Colonic mucosa (tissue), 4 donors: ENCODE results near the gene SNAI1. TPM values are rescaled to one million over a fixed set of nuclear protein-coding genes. Genes with fewer than 3 reads are reported as not detected.

ENCODE experiments used
- DNase-seq: peaks from one replicate; pipeline ENCODE4 v3.0.0-alpha.2; 2020
- H3K27ac ChIP-seq: fragments of 200-600 bp; one replicate; pipeline ENCODE4 v1.8.0; 2021
- H3K27me3 ChIP-seq: fragments of 200-600 bp; one replicate; pipeline ENCODE4 v1.8.0; 2021
- H3K36me3 ChIP-seq: fragments of 200-600 bp; one replicate; pipeline ENCODE4 v1.8.0; 2021
- H3K4me1 ChIP-seq: fragments of 200-600 bp; one replicate; pipeline ENCODE4 v1.8.0; 2021; ENCODE audit warnings: mild to moderate bottlenecking
- H3K4me3 ChIP-seq: fragments of 200-600 bp; one replicate; pipeline ENCODE4 v1.8.0; 2021
- H3K9ac ChIP-seq, 2 donors: one replicate each; pipeline ENCODE4 v1.7.0; 2013; ENCODE audit warnings: control low read depth in 2 of 2, low read depth in 2 of 2, low read length in 2 of 2
- H3K9me3 ChIP-seq: fragments of 200-600 bp; one replicate; pipeline ENCODE4 v1.8.0; 2021
- intact Hi-C: fragments of 100-400 bp; cut with DNase I; formaldehyde crosslinking; loops from one replicate; pipeline ENCODE4 v1.14.1; 2022
- total RNA-seq, 2 donors: library from RNA; stranded (reverse); fragmentation: NEBNext Ultra II Directional in 1 of 2; extraction: Animal tissue kit (Norgen Biotek cat#: 25700) in 1 of 2; gene quantifications; one replicate each; pipeline ENCODE4 v1.2.1, GENCODE V29; 2021
- TF ChIP-seq, protein P1 (sequence below): fragments of 200-600 bp; IDR thresholded peaks from one replicate; pipeline ENCODE4 v1.8.0; 2022; ENCODE audit warnings: antibody characterized with exemption, mild to moderate bottlenecking
- donor health status: healthy.
- donor health status: DM: no; HTN: no; CAD: no.
- donor health status: DM: no; HTN: no; CAD: no.

SNAI1 gene
- total RNA-seq, 2 donors from 2014 or later: 0.59 to 4.5 TPM

DNA sequence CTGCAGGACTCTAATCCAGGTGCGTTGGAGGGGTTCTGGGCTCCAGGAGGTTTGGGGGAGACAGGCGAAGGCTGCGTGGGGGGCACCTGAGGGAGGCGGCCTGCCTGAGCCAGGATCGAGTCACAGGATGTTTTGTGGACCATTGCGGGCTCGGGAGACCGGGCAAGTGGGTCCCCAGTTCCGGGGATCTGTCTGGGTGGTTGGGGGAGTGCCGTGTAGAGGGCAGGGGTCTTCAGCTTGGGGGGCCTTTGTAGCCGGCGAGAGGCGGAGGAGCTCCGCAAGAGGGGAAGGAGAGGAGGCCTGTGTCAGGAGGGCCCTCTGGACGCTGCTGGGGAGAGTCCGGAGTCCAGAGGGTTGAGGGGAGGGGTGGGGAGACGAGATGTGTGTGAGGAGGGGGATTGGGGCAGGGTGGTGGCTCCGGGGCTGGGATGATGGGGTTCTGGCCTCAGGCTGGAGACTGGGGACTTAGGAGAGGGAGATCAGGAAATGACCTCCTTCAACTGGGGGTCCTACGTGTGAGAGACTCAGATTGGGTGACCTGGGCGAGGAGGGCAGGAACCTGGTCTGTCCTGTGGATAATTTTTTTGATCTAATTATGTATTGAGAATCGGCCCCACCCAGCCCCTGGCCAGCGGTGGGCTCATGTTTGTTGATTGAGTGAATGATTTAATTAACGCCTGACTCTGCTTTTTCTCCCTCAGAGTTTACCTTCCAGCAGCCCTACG lies 505 bp downstream of the SNAI1 start:
- peak overlapping the region; percentile 61 to 80 for H3K9ac ChIP-seq
- no peaks in the 10 kb centered on the region for H3K36me3 ChIP-seq
- TF ChIP-seq, protein P1, sequence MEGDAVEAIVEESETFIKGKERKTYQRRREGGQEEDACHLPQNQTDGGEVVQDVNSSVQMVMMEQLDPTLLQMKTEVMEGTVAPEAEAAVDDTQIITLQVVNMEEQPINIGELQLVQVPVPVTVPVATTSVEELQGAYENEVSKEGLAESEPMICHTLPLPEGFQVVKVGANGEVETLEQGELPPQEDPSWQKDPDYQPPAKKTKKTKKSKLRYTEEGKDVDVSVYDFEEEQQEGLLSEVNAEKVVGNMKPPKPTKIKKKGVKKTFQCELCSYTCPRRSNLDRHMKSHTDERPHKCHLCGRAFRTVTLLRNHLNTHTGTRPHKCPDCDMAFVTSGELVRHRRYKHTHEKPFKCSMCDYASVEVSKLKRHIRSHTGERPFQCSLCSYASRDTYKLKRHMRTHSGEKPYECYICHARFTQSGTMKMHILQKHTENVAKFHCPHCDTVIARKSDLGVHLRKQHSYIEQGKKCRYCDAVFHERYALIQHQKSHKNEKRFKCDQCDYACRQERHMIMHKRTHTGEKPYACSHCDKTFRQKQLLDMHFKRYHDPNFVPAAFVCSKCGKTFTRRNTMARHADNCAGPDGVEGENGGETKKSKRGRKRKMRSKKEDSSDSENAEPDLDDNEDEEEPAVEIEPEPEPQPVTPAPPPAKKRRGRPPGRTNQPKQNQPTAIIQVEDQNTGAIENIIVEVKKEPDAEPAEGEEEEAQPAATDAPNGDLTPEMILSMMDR: no peak
- no peak for DNase-seq
- H3K4me3 ChIP-seq: peak overlapping the region; percentile 41
- no peaks in the 10 kb centered on the region for H3K9me3 ChIP-seq
- no peaks in the 10 kb centered on the region for H3K27me3 ChIP-seq
- peaks cover 14% of the 10 kb centered on the region for H3K4me1 ChIP-seq
- intact Hi-C loops: loop anchor here (5.0 kb wide), 1 partner anchor 194 kb away; no protein-coding TSS in a partner anchor
- H3K27ac ChIP-seq: no peak overlapping the region

DNA sequence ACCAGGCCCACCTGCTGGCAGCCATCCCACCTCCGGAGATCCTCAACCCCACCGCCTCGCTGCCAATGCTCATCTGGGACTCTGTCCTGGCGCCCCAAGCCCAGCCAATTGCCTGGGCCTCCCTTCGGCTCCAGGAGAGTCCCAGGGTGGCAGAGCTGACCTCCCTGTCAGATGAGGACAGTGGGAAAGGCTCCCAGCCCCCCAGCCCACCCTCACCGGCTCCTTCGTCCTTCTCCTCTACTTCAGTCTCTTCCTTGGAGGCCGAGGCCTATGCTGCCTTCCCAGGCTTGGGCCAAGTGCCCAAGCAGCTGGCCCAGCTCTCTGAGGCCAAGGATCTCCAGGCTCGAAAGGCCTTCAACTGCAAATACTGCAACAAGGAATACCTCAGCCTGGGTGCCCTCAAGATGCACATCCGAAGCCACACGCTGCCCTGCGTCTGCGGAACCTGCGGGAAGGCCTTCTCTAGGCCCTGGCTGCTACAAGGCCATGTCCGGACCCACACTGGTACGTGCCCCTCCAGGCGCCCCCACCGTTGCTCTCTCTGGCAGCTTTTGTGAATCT lies 1.1 kb downstream of the SNAI1 start:
- Histone ChIP-seq H3K4me1 (peaks cover 11% of the 10 kb centered on the region), H3K27ac (no peak overlapping the region), H3K9me3 (no peaks in the 10 kb centered on the region), H3K4me3 (peak overlapping the region; percentile 41), H3K36me3 (no peaks in the 10 kb centered on the region), H3K9ac (peak overlapping the region; percentile 44 to 61), H3K27me3 (no peaks in the 10 kb centered on the region)
- intact Hi-C loops: loop anchor here (5.0 kb wide), 1 partner anchor 193 kb away; no protein-coding TSS in a partner anchor
- no peak for DNase-seq
- TF ChIP-seq, protein P1: no peak

DNA sequence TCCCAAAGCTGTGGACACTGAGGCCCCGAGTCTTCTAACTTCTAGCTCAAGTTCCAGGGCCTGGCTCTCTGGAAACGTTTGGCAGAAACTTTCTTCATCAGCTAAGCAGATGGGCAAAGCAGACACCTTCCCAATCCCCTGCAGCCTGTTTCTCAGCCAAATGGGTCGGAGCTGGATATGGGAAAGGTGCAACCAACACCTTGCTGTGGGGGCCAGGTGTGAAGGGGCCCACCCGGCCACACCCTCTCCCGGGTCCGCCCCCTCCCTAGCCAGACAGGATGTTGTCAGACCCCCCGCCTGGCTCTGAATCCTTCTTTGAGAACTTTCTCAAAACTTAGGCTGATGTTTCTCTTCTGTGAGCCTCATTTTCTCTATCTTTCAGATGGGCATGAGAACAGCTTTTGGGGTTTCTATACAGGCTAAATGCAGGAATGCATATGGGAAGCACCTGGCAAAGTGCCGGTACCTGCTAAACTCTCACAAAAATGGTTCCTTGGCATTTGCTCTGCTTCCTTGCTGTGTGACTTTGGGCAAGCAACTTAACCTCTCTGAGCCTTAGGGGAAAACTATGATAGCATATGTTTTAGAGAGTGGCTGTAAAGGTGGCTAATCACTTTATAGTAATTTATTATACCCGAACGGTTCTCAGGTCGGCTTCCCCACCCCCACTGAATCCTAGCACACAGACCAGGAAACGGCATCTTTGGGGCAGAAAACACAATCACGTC lies 1.8 kb downstream of the SNAI1 start:
- no peaks in the 10 kb centered on the region for H3K9me3 ChIP-seq
- DNase-seq: no peak
- no peaks in the 10 kb centered on the region for H3K27me3 ChIP-seq
- no peaks in the 10 kb centered on the region for H3K36me3 ChIP-seq
- TF ChIP-seq, protein P1: no peak
- peaks cover 7% of the 10 kb centered on the region for H3K4me1 ChIP-seq
- intact Hi-C loops: loop anchor here (5.0 kb wide), 1 partner anchor 193 kb away; no protein-coding TSS in a partner anchor
- no peak overlapping the region for H3K4me3 ChIP-seq
- no peak overlapping the region for H3K27ac ChIP-seq
- H3K9ac ChIP-seq: peak overlapping the region in 1 of 2 donors; percentile 40

DNA sequence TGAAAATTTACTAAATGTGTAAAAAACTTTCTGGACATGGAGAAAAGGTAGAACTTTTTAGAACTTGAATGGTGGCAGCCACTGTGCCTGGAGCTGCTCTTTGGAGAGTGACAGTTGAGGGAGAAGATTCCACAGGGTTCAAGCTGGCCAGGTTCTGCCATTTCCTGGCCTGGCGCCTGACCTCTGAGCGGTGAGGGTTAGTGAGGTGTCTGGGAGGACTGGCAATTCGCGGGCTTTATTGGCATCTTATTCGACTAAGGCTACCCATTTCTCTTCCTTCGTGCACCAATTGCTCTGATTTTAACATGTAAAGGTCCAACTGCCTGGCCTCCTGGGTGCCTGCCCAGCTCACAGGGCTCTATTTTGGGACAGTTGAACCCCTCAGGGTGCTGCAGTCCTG lies 2.4 kb downstream of the SNAI1 start:
- Histone ChIP-seq H3K27ac (no peak overlapping the region), H3K4me1 (peaks cover 7% of the 10 kb centered on the region), H3K36me3 (no peaks in the 10 kb centered on the region), H3K4me3 (no peak overlapping the region), H3K9ac (peak overlapping the region in 1 of 2 donors; percentile 40), H3K27me3 (no peaks in the 10 kb centered on the region), H3K9me3 (no peaks in the 10 kb centered on the region)
- intact Hi-C loops: no loop called here
- DNase-seq: no peak
- TF ChIP-seq, protein P1: no peak

DNA sequence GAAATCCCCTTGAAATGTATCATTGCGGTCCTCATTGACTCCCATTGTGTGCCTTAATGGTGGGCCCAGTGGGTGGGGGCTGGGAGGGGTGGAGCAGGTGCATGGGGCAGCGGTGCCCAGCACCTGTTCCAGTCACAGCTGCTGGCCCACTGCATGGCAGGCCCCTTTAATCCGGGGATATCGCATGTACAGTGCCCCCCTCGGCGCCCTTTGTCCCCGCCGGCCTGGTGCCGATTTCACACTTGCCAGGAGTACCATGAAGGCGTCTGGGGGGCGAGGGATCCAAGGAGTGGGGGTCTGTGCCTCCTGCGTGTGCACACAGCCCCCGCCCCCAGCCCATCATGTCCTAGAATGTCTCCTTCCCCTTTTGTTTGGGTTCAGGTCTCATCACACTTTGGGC lies 2.8 kb downstream of the SNAI1 start:
- no peaks in the 10 kb centered on the region for H3K36me3 ChIP-seq

More for the DNA sequence above, 2.8 kb downstream of the SNAI1 start:
- intact Hi-C loops: no loop called here
- no peak overlapping the region for H3K27ac ChIP-seq
- no peak for DNase-seq
- peaks cover 7% of the 10 kb centered on the region for H3K4me1 ChIP-seq
- peak overlapping the region in 1 of 2 donors; percentile 40 for H3K9ac ChIP-seq
- H3K27me3 ChIP-seq: no peaks in the 10 kb centered on the region
- H3K4me3 ChIP-seq: no peak overlapping the region
- H3K9me3 ChIP-seq: no peaks in the 10 kb centered on the region
- TF ChIP-seq, protein P1: no peak
